HEK293 (cell line): ENCODE data around the gene NUSAP1.

Source experiments
- EGR2 ChIP-seq: fragments of 450-650 bp; formaldehyde crosslinking; IDR thresholded peaks from 2 replicates; pipeline ENCODE4 v1.5.1; 2016; ENCODE audit warnings: low read depth, missing biosample characterization, missing genetic modification characterization
- GLIS2 ChIP-seq: fragments of 450-650 bp; formaldehyde crosslinking; IDR thresholded peaks from 2 replicates; pipeline ENCODE4 v1.5.1; 2016; ENCODE audit warnings: missing biosample characterization, missing genetic modification characterization
- HOXD13 ChIP-seq: sonication (generic); formaldehyde crosslinking; IDR thresholded peaks from 2 replicates; pipeline ENCODE4 v1.8.0; 2022; ENCODE audit warnings: missing genetic modification reagents, borderline replicate concordance
- KLF1 ChIP-seq: fragments of 450-650 bp; formaldehyde crosslinking; IDR thresholded peaks from 2 replicates; pipeline ENCODE4 v1.5.1; 2016; ENCODE audit warnings: missing biosample characterization, missing genetic modification characterization
- KLF16 ChIP-seq: fragments of 450-650 bp; formaldehyde crosslinking; IDR thresholded peaks from 2 replicates; pipeline ENCODE4 v1.5.1; 2017; ENCODE audit warnings: missing biosample characterization, missing genetic modification characterization
- KLF17 ChIP-seq: fragments of 450-650 bp; formaldehyde crosslinking; IDR thresholded peaks from 2 replicates; pipeline ENCODE4 v1.5.1; 2016; ENCODE audit warnings: missing biosample characterization, missing genetic modification characterization
- MEIS1 ChIP-seq: sonication (generic); formaldehyde crosslinking; IDR thresholded peaks from 2 replicates; pipeline ENCODE4 v1.8.1; 2022; ENCODE audit warnings: missing genetic modification reagents, mild to moderate bottlenecking, borderline replicate concordance
- REPIN1 ChIP-seq: fragments of 450-650 bp; formaldehyde crosslinking; IDR thresholded peaks from 2 replicates; pipeline ENCODE4 v1.5.1; 2017; ENCODE audit warnings: missing biosample characterization, missing genetic modification characterization, low read depth
- REST ChIP-seq: fragments of 450-650 bp; formaldehyde crosslinking; IDR thresholded peaks from 2 replicates; pipeline ENCODE4 v1.5.1; 2016; ENCODE audit warnings: missing biosample characterization, missing genetic modification characterization
- TRIM28 ChIP-seq: IDR thresholded peaks from 2 replicates; pipeline ENCODE4 v1.6.1; 2011; ENCODE audit warnings: low read length, control low read depth, borderline replicate concordance
- TSHZ1 ChIP-seq: fragments of 450-650 bp; formaldehyde crosslinking; IDR thresholded peaks from 2 replicates; pipeline ENCODE4 v1.5.1; 2016; ENCODE audit warnings: missing biosample characterization, missing genetic modification characterization, borderline replicate concordance
- YY1 ChIP-seq: fragments of 450-650 bp; formaldehyde crosslinking; IDR thresholded peaks from 2 replicates; pipeline ENCODE4 v1.5.1; 2018; ENCODE audit warnings: missing biosample characterization, missing genetic modification characterization
- YY2 ChIP-seq: fragments of 450-650 bp; formaldehyde crosslinking; IDR thresholded peaks from 2 replicates; pipeline ENCODE4 v1.5.1; 2016; ENCODE audit warnings: missing biosample characterization, missing genetic modification characterization
- ZBTB17 ChIP-seq: fragments of 450-650 bp; formaldehyde crosslinking; IDR thresholded peaks from 2 replicates; pipeline ENCODE4 v1.5.1; 2016; ENCODE audit warnings: missing biosample characterization, missing genetic modification characterization
- ZBTB48 ChIP-seq: fragments of 450-650 bp; formaldehyde crosslinking; IDR thresholded peaks from 2 replicates; pipeline ENCODE4 v1.5.1; 2016; ENCODE audit warnings: missing biosample characterization, missing genetic modification characterization
- ZFP37 ChIP-seq: fragments of 450-650 bp; formaldehyde crosslinking; IDR thresholded peaks from 2 replicates; pipeline ENCODE4 v1.5.1; 2016; ENCODE audit warnings: missing biosample characterization, missing genetic modification characterization
- ZNF155 ChIP-seq: fragments of 450-650 bp; formaldehyde crosslinking; IDR thresholded peaks from 2 replicates; pipeline ENCODE4 v1.5.1; 2016; ENCODE audit warnings: missing biosample characterization, missing genetic modification characterization
- ZNF239 ChIP-seq: fragments of 450-650 bp; formaldehyde crosslinking; IDR thresholded peaks from 2 replicates; pipeline ENCODE4 v1.5.1; 2016; ENCODE audit warnings: missing biosample characterization, missing genetic modification characterization
- ZNF354C ChIP-seq: fragments of 450-650 bp; formaldehyde crosslinking; IDR thresholded peaks from 2 replicates; pipeline ENCODE4 v1.5.1; 2016; ENCODE audit warnings: missing biosample characterization, missing genetic modification characterization, low read depth, borderline replicate concordance
- ZNF426 ChIP-seq: fragments of 450-650 bp; formaldehyde crosslinking; IDR thresholded peaks from 2 replicates; pipeline ENCODE4 v1.5.1; 2017; ENCODE audit warnings: missing biosample characterization, missing genetic modification characterization, mild to moderate bottlenecking, inconsistent platforms, moderate library complexity
- ZNF513 ChIP-seq: fragments of 450-650 bp; IDR thresholded peaks from 2 replicates; pipeline ENCODE4 v1.5.1; 2018; ENCODE audit warnings: missing biosample characterization, missing genetic modification characterization
- ZNF626 ChIP-seq: fragments of 450-650 bp; sonication (Bioruptor Pico); formaldehyde crosslinking; IDR thresholded peaks from 2 replicates; pipeline ENCODE4 v1.5.1; 2018; ENCODE audit warnings: missing biosample characterization, missing genetic modification characterization, inconsistent platforms
- ZNF645 ChIP-seq: fragments of 450-650 bp; formaldehyde crosslinking; IDR thresholded peaks from 2 replicates; pipeline ENCODE4; 2016; ENCODE audit warnings: missing biosample characterization, missing genetic modification characterization
- ZNF664 ChIP-seq: fragments of 450-650 bp; formaldehyde crosslinking; IDR thresholded peaks from 2 replicates; pipeline ENCODE4 v1.5.1; 2016; ENCODE audit warnings: missing biosample characterization, missing genetic modification characterization
- ZNF677 ChIP-seq: fragments of 450-650 bp; IDR thresholded peaks from 2 replicates; pipeline ENCODE4 v1.5.0; 2018; ENCODE audit warnings: missing biosample characterization, mild to moderate bottlenecking, missing genetic modification characterization, moderate library complexity
- ZNF704 ChIP-seq: fragments of 450-650 bp; formaldehyde crosslinking; IDR thresholded peaks from 2 replicates; pipeline ENCODE4 v1.5.1; 2016; ENCODE audit warnings: missing biosample characterization, missing genetic modification characterization
- ZNF776 ChIP-seq: fragments of 450-650 bp; formaldehyde crosslinking; IDR thresholded peaks from 2 replicates; pipeline ENCODE4 v1.5.0; 2017; ENCODE audit warnings: missing biosample characterization, missing genetic modification characterization, borderline replicate concordance
- ZNF830 ChIP-seq: fragments of 450-650 bp; IDR thresholded peaks from 2 replicates; pipeline ENCODE4 v1.5.0; 2018; ENCODE audit warnings: missing biosample characterization, missing genetic modification characterization, low read depth, mild to moderate bottlenecking, moderate library complexity

Gene NUSAP1

GRCh38 chr15:41283653-41284426 lies 48.8 kb upstream of the NUSAP1 start (continued):
- TF ChIP-seq REST (tag by site-specific recombination) (no peak), ZNF704 (tag by site-specific recombination) (no peak), GLIS2 (tag by site-specific recombination) (peak; percentile 66), ZBTB48 (tag by site-specific recombination) (no peak), YY1 (tag by site-specific recombination) (peak; percentile 82; the same call in 1 of the 2 replicates), HOXD13 (CRISPR knock-in tag) (no peak), ZNF645 (no peak), TRIM28 (no peak), KLF17 (tag by site-specific recombination) (peak; percentile 63; the same call in 1 of the 2 replicates), REPIN1 (tag by site-specific recombination) (no peak), TSHZ1 (tag by site-specific recombination) (no peak), ZNF155 (tag by site-specific recombination) (no peak), ZNF513 (tag by site-specific recombination) (no peak), ZNF776 (no peak), EGR2 (tag by site-specific recombination) (no peak), MEIS1 (CRISPR knock-in tag) (no peak), KLF1 (peak; percentile 64; the same call in 1 of the 2 replicates), ZNF664 (tag by site-specific recombination) (no peak), KLF16 (tag by site-specific recombination) (peak; percentile 50; the same call in 1 of the 2 replicates), ZNF239 (tag by site-specific recombination) (no peak), ZNF677 (tag by site-specific recombination) (no peak), ZBTB17 (no peak; the same call in 1 of the 2 replicates), ZNF626 (tag by site-specific recombination) (no peak), ZFP37 (tag by site-specific recombination) (peak; percentile 62; the same call in 1 of the 2 replicates), ZNF354C (tag by site-specific recombination) (no peak), ZNF426 (no peak), ZNF830 (tag by site-specific recombination) (no peak), YY2 (tag by site-specific recombination) (peak; percentile 83)
